Stimulated activated naive CD4-positive, alpha-beta T cell (primary cell): ENCODE measurements around the gene PAQR4.
A peak's percentile ranks its signal among the peaks of the same experiment; 100 is the strongest.
"Not testable (repeated sequence)": the region's sequence is repeated elsewhere in the genome, so short reads cannot be mapped to it uniquely, and the experiment has no call there.

ENCODE experiments used
- DNase-seq, 6 experiments: peaks; one replicate each; lab custom pipeline; 2025; lab: John Stamatoyannopoulos, UW

Gene PAQR4

GRCh38 chr16:2943716-2944115 lies 25.4 kb upstream of the PAQR4 start:
- DNase-seq, result not testable (repeated sequence)

GRCh38 chr16:2946649-2947048 lies 22.5 kb upstream of the PAQR4 start:
- no peak for DNase-seq

- DNase-seq, result no peak
These were observed 20.1 kb upstream of the PAQR4 start for GRCh38 chr16:2948807-2949704.

GRCh38 chr16:2949705-2950352 lies 19.3 kb upstream of the PAQR4 start:
- DNase-seq, result no peak

GRCh38 chr16:2950353-2950724 lies 18.8 kb upstream of the PAQR4 start:
- no peak for DNase-seq

GRCh38 chr16:2950773-2951172 lies 18.4 kb upstream of the PAQR4 start:
- DNase-seq, result no peak

- no peak for DNase-seq
These were observed 16.5 kb upstream of the PAQR4 start for GRCh38 chr16:2952679-2953078.

- no peak for DNase-seq
These were observed 15.2 kb upstream of the PAQR4 start for GRCh38 chr16:2953706-2954627.

- no peak for DNase-seq
These were observed 14.3 kb upstream of the PAQR4 start for GRCh38 chr16:2954656-2955381.

- no peak for DNase-seq
These were observed 13.7 kb upstream of the PAQR4 start for GRCh38 chr16:2955438-2955778.

GRCh38 chr16:2955779-2956578 lies 13.2 kb upstream of the PAQR4 start:
- no peak for DNase-seq

- no peak for DNase-seq
These were observed 12.6 kb upstream of the PAQR4 start for GRCh38 chr16:2956579-2956956.

GRCh38 chr16:2959206-2959605 lies 9.9 kb upstream of the PAQR4 start:
- DNase-seq, result no peak

- DNase-seq, result no peak
These were observed 8.8 kb upstream of the PAQR4 start for GRCh38 chr16:2960183-2961010.

- DNase-seq, result peak in 1 of 6 experiments; percentile 48
These were observed 6.6 kb upstream of the PAQR4 start for GRCh38 chr16:2962334-2963073.

- peak in 3 of 6 experiments; percentile 21 to 58 (median 43) for DNase-seq
These were observed 6.0 kb upstream of the PAQR4 start for GRCh38 chr16:2963074-2963722.

- peak in 4 of 6 experiments; percentile 19 to 49 (median 43) for DNase-seq
These were observed 5.2 kb upstream of the PAQR4 start, which contains the start of gene KREMEN2 for GRCh38 chr16:2963723-2964474. KREMEN2 (plus strand) TSS chr16:2964275; CDS start chr16:2964521, 246 bp downstream.
